Heart right ventricle (tissue), 16 donors: ENCODE results near the gene MYB. TPM values are rescaled to one million over a fixed set of nuclear protein-coding genes. Genes with fewer than 3 reads are reported as not detected.

Experiments used
- ATAC-seq, 8 donors: fragments of 200-7000 bp; cut with Tn5 transposase; one replicate each; pipeline ENCODE4 v1.9.1; 2020; ENCODE audit warnings: mild to moderate bottlenecking in 8 of 8, moderate library complexity in 8 of 8, moderate number of reproducible peaks in 1 of 8
- DNase-seq, 2 donors: peaks; one replicate each; pipeline ENCODE4 v3.0.0-alpha.2; 2020
- H3K27ac ChIP-seq, 10 donors: fragments of 200-600 bp; sonication (generic) in 2 of 10; one replicate each; pipeline versions ENCODE4 v1.5.0 to v1.8.0; 2020 to 2022; ENCODE audit warnings: mild to moderate bottlenecking in 3 of 10
- H3K27me3 ChIP-seq, 7 donors: fragments of 200-600 bp; one replicate each; pipeline ENCODE4 v1.8.0; 2021 to 2022; ENCODE audit warnings: mild to moderate bottlenecking in 2 of 7
- H3K36me3 ChIP-seq, 9 donors: fragments of 200-600 bp; sonication (generic) in 1 of 9; one replicate each; pipeline versions ENCODE4 v1.5.0 to v1.8.0; 2020 to 2022; ENCODE audit warnings: mild to moderate bottlenecking in 2 of 9
- H3K4me1 ChIP-seq, 9 donors: fragments of 200-600 bp; sonication (generic) in 1 of 9; one replicate each; pipeline versions ENCODE4 v1.5.0 to v1.8.0; 2020 to 2022; ENCODE audit warnings: mild to moderate bottlenecking in 4 of 9
- H3K4me3 ChIP-seq, 10 donors: fragments of 200-600 bp; sonication (generic) in 2 of 10; one replicate each; pipeline versions ENCODE4 v1.5.0 to v1.8.0; 2020 to 2022; ENCODE audit warnings: mild to moderate bottlenecking in 7 of 10, moderate library complexity in 2 of 10
- H3K9me3 ChIP-seq, 11 donors: fragments of 200-600 bp in 10 of 11; sonication (generic) in 2 of 11; one replicate each; pipeline versions ENCODE4 v1.5.0 to v1.8.0; 2013 to 2022; ENCODE audit warnings: mild to moderate bottlenecking in 2 of 11, control low read depth in 1 of 11, moderate library complexity in 1 of 11
- CTCF ChIP-seq, 9 donors: fragments of 200-600 bp; sonication (generic) in 2 of 9; IDR thresholded peaks; one replicate each; pipeline versions ENCODE4 v1.5.0 to v1.8.0; 2021 to 2022; ENCODE audit warnings: antibody characterized with exemption in 9 of 9, mild to moderate bottlenecking in 5 of 9, moderate library complexity in 1 of 9
- WGBS, 2 donors: extraction: QIAGEN DNeasy Blood & Tissue Kit; methylation state at CpG; one replicate each; pipeline ENCODE4 v1.1.7; 2013; ENCODE audit warnings: inconsistent platforms in 1 of 2; 5-methylcytosine and 5-hydroxymethylcytosine counted together
- intact Hi-C, 10 donors: fragments of 100-400 bp; cut with DNase I; formaldehyde crosslinking; loops; one replicate each; pipeline versions ENCODE4 v1.11.1 to v1.14.2; 2022
- polyA plus RNA-seq, 2 donors: library from polyadenylated mRNA; stranded (reverse); fragments of 200-250 nt; gene quantifications; one replicate each; pipeline ENCODE4 v1.2.3, GENCODE V29; 2013
- total RNA-seq, 10 donors: library from RNA; stranded (reverse); fragmentation: NEBNext Ultra II Directional in 3 of 10; extraction: Animal tissue kit (Norgen Biotek cat#: 25700) in 3 of 10; gene quantifications; one replicate each; pipeline versions ENCODE4 v1.2.1 to v1.2.4, GENCODE V29; 2021 to 2023
- donor health status: Arrhythmogenic right ventricular cardiomyopathy.
- donor health status: ischemic (EF 13 %, LVEDD 7.1; RV severe dilation, severe dysfunction).
- donor health status: healthy with polysubstance abuse.
- donor health status: DM: no; HTN: yes; CAD: no.
- donor health status: DM: no; HTN: no; CAD: no.
- donor health status: ischemic (EF 25% LVEDD 6.9; RV normal size, moderate dysfunction).
- donor health status: ischemic (EF 25% LVEDD 5.7; RV mildly dilated, moderate dysfunction).
- donor health status: healthy.
- donor health status: DM: yes; HTN: yes; CAD: no.
- donor health status: Ischemic cardiomyopathy.
- donor health status: ischemic (EF 35%, LVEDD 5.7; RV mildly dilated, moderate dysfunction).
- donor health status: nonischemic (EF 11% LVEDD 7.7; RV severe dilation, severe dysfunction).
- donor health status: DM: yes; HTN: yes; CAD: no.
- donor health status: PGD.
- donor health status: ischemic (EF 29% LVEDD 5.4; RV normal size, mild dysfunction).
- donor health status: nonischemic (EF 23%, LVEDD 6.1; RV moderate dilation, normal function).

The MYB gene
- total and polyA plus RNA-seq, 12 donors: 0.01 to 0.39 (median 0.13) TPM; not detected in 8

GRCh38 chr6:135261872-135262725 is 81.0 kb downstream of the MYB start:
- DNase-seq: no peak
- H3K4me3 ChIP-seq: no peak overlapping the region
- WGBS, 2 donors: 66 to 75% methylated on average over 15 of the region's 15 CpGs
- no peak for ATAC-seq
- intact Hi-C loops: no loop called here
- TF ChIP-seq CTCF (IDR thresholded peaks at IDR 0.05): no peak
- no peaks in the 10 kb centered on the region for H3K36me3 ChIP-seq
- no peaks in the 10 kb centered on the region for H3K9me3 ChIP-seq
- no peak overlapping the region for H3K27ac ChIP-seq
- H3K4me1 ChIP-seq: no peaks in the 10 kb centered on the region
- peaks cover 0 to 10% (median 4%) of the 10 kb centered on the region in 7 donors for H3K27me3 ChIP-seq

- Histone ChIP-seq H3K27me3 (peaks cover 0 to 6% (median under 1%) of the 10 kb centered on the region in 7 donors), H3K4me1 (peaks cover 0 to 6% (median 0%) of the 10 kb centered on the region in 9 donors), H3K9me3 (no peaks in the 10 kb centered on the region), H3K36me3 (no peaks in the 10 kb centered on the region), H3K27ac (no peak overlapping the region), H3K4me3 (no peak overlapping the region)
- no peak for TF ChIP-seq CTCF (IDR thresholded peaks at IDR 0.05)
- WGBS, 2 donors: 91 to 96% methylated on average over 3 of the region's 3 CpGs
- ATAC-seq: no peak
- intact Hi-C loops: no loop called here
- DNase-seq: no peak
Observed at GRCh38 chr6:135265278-135265677, 84.2 kb downstream of the MYB start.

- intact Hi-C loops: no loop called here
- WGBS, 2 donors: 82 to 87% methylated on average over 8 of the region's 8 CpGs
- no peak overlapping the region for H3K27ac ChIP-seq
- DNase-seq (no peak), ATAC-seq (no peak)
- peaks cover 0 to 6% (median 0%) of the 10 kb centered on the region in 9 donors for H3K4me1 ChIP-seq
- no peak for TF ChIP-seq CTCF (IDR thresholded peaks at IDR 0.05)
- H3K27me3 ChIP-seq: peaks cover 0 to 5% (median 0%) of the 10 kb centered on the region in 7 donors
- H3K36me3 ChIP-seq: no peaks in the 10 kb centered on the region
- no peaks in the 10 kb centered on the region for H3K9me3 ChIP-seq
- H3K4me3 ChIP-seq: no peak overlapping the region
Observed at GRCh38 chr6:135266675-135267074, 85.6 kb downstream of the MYB start.

DNA sequence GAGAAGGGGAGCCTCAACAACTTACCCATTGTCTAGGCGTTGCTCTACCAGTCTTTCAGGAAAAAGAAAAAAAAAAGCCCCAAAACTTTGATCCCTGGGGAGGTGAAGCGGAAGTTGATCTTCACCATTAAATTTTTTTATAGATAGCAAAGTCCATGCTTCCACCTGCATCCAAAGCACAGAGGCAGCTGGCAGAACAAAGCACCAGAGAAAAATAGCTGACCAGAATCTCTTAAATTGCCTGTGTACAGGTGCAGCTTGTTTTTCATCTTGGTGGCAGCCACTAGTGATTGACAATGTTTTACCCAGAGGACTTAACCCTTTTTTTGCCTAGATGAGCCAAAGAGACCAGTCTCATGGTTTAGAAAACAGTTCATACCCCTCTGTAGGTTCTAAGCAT is 86.0 kb downstream of the MYB start:
- ATAC-seq: no peak
- 57 to 58% methylated on average over 2 of the region's 2 CpGs for WGBS, 2 donors

More for the DNA sequence above, 86.0 kb downstream of the MYB start:
- Histone ChIP-seq H3K27me3 (peaks cover 0 to 8% (median 0%) of the 10 kb centered on the region in 7 donors), H3K9me3 (no peaks in the 10 kb centered on the region), H3K4me3 (no peak overlapping the region), H3K36me3 (no peaks in the 10 kb centered on the region), H3K4me1 (peaks cover 0 to 6% (median 0%) of the 10 kb centered on the region in 9 donors), H3K27ac (no peak overlapping the region)
- DNase-seq: no peak
- no peak for TF ChIP-seq CTCF (IDR thresholded peaks at IDR 0.05)
- intact Hi-C loops: no loop called here
